PC-9 (cell line): Measurements from ENCODE around the gene SEMA6B. TPM values are rescaled to one million over a fixed set of nuclear protein-coding genes. Genes with fewer than 3 reads are reported as not detected.
"Not testable (repeated sequence)": the region's sequence is repeated elsewhere in the genome, so short reads cannot be mapped to it uniquely, and the experiment has no call there.

Source experiments
- BruUV-seq: library from RNA; stranded (reverse); fragments of 400-500 nt; replicated peaks from 2 replicates; lab custom pipeline; 2021; lab: Mats Ljungman, UMichigan
- CTCF ChIA-PET: fragments of 300-600 bp; sonication (Branson Sonifier 250); formaldehyde crosslinking; loops from one replicate; lab custom pipeline; 2022; ENCODE audit warnings: antibody characterized with exemption; lab: Charles Lee
- POLR2A ChIA-PET: fragments of 300-600 bp; sonication (Branson Sonifier 250); formaldehyde crosslinking; loops from one replicate; lab custom pipeline; 2022; ENCODE audit warnings: antibody characterized with exemption; ENCODE audit not compliant: unreplicated experiment; lab: Charles Lee
- DNase-seq, 2 experiments: peaks; one replicate each; pipeline versions ENCODE4 v3.0.0 to v3.0.0-alpha.2; 2015 to 2022; ENCODE audit warnings: mixed read lengths in 1 of 2
- H2AFZ ChIP-seq: fragments of 200-600 bp; sonication (generic); 2 replicates; pipeline ENCODE4 v1.8.1; 2017; ENCODE audit warnings: antibody characterized with exemption
- H3F3A ChIP-seq: fragments of 200-600 bp; sonication (generic); 2 replicates; pipeline ENCODE4 v1.8.1; 2017; ENCODE audit warnings: antibody characterized with exemption, mild to moderate bottlenecking, low read depth; ENCODE audit not compliant: insufficient read depth
- H3K27ac ChIP-seq: fragments of 200-600 bp; sonication (generic); 2 replicates; pipeline ENCODE4 v1.6.1; 2016; ENCODE audit warnings: mixed run types
- H3K27me3 ChIP-seq: fragments of 200-600 bp; sonication (generic); 2 replicates; pipeline ENCODE4 v1.6.1; 2016; ENCODE audit warnings: low read depth, mixed run types; ENCODE audit not compliant: insufficient read depth
- H3K36me3 ChIP-seq: fragments of 200-600 bp; sonication (generic); 2 replicates; pipeline ENCODE4 v1.6.1; 2016; ENCODE audit warnings: low read depth, mixed run types
- H3K4me1 ChIP-seq: fragments of 200-600 bp; sonication (generic); replicated peaks from 2 replicates; pipeline ENCODE4 v1.6.1; 2016; ENCODE audit warnings: mixed run types; ENCODE audit not compliant: insufficient read depth
- H3K4me2 ChIP-seq: fragments of 200-600 bp; sonication (generic); 2 replicates; pipeline ENCODE4 v1.6.1; 2017; ENCODE audit warnings: mixed run types
- H3K4me3 ChIP-seq: fragments of 200-600 bp; sonication (generic); 2 replicates; pipeline ENCODE4 v1.6.1; 2016; ENCODE audit warnings: mixed run types
- H3K79me2 ChIP-seq: fragments of 200-600 bp; sonication (generic); 2 replicates; pipeline ENCODE4 v1.6.1; 2017; ENCODE audit warnings: low read depth, mixed run types
- H3K9me2 ChIP-seq: fragments of 200-600 bp; sonication (generic); 2 replicates; pipeline ENCODE4 v1.8.1; 2017; ENCODE audit warnings: mild to moderate bottlenecking; ENCODE audit not compliant: insufficient read depth
- H3K9me3 ChIP-seq: fragments of 200-600 bp; sonication (generic); 2 replicates; pipeline ENCODE4 v1.8.1; 2016; ENCODE audit warnings: low read depth; ENCODE audit not compliant: insufficient read depth
- H4K20me1 ChIP-seq: fragments of 200-600 bp; sonication (generic); 2 replicates; pipeline ENCODE4 v1.8.1; 2017; ENCODE audit not compliant: insufficient read depth
- EZH2 ChIP-seq: fragments of 200-600 bp; sonication (generic); IDR thresholded peaks from 2 replicates; pipeline ENCODE4 v1.8.0; 2017; ENCODE audit warnings: antibody characterized with exemption, low read depth
- intact Hi-C: fragments of 100-400 bp; cut with micrococcal nuclease; formaldehyde crosslinking; loops from one replicate; pipeline ENCODE4 v1.10.0; 2022; ENCODE audit not compliant: unreplicated experiment
- total RNA-seq: library from RNA; stranded (reverse); gene quantifications from 2 replicates; pipeline ENCODE4 v1.2.3, GENCODE V29; 2021
- TF ChIP-seq, protein P1 (sequence below): fragments of 200-600 bp; sonication (generic); conservative IDR thresholded peaks from 2 replicates; pipeline ENCODE4 v1.6.1; 2017; ENCODE audit warnings: mixed run types, antibody characterized with exemption, mild to moderate bottlenecking, moderate library complexity

The SEMA6B gene
- total RNA-seq, 1 experiment from 2014 or later, result 3.3 TPM

DNA sequence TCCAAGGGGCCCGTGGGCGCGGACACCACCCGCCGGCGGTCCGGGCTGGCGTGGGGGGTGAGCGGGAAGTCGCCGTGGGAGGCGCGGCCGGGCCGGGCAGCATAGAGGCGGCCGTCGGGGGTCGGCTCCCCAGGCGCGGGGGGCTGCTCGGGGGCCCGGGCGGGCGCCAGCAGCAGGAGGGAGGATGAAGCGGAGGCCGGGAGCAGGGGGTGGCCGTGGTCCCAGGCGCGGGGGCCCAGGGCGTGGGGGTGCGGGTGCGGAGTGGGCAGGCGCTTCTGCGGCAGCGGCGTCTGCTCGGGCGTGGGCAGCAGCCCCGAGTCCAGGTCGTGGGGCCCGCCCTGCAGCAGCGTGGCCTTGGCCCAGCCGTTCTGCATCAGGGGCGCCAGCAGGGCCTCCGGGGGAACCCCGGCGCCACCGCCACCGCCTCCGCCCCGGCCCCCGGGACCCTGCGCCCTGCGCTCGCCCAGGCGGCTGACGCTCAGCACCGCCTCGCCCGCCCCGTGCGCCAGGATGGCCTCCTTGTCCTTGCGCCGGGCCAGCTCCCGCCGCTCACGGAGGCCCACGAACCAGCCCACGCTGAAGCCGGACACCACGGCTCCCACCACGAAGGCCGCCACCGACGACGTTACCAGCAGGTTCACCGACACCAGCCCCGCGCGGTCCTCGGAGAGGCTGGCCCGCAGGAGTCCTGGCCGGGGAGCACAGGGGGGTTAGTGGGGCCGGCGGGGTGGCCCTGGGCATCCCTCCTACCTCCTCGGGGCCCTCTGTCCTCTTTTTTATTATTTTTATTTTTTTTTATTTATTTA, 15.4 kb downstream of the SEMA6B start:
- Histone ChIP-seq H3K27me3 (no peaks in the 10 kb centered on the region), H3F3A (peaks cover 10% of the 10 kb centered on the region; the same call in 1 of the 2 replicates), H3K36me3 (no peaks in the 10 kb centered on the region), H3K79me2 (no peaks in the 10 kb centered on the region), H3K4me3 (no peak overlapping the region), H3K4me1 (no peaks in the 10 kb centered on the region), H2AFZ (no peak overlapping the region), H4K20me1 (no peaks in the 10 kb centered on the region), H3K9me3 (no peaks in the 10 kb centered on the region), H3K27ac (no peak overlapping the region), H3K9me2 (no peaks in the 10 kb centered on the region), H3K4me2 (no peak overlapping the region)
- TF ChIP-seq EZH2, result no peak
- TF ChIP-seq, protein P1, sequence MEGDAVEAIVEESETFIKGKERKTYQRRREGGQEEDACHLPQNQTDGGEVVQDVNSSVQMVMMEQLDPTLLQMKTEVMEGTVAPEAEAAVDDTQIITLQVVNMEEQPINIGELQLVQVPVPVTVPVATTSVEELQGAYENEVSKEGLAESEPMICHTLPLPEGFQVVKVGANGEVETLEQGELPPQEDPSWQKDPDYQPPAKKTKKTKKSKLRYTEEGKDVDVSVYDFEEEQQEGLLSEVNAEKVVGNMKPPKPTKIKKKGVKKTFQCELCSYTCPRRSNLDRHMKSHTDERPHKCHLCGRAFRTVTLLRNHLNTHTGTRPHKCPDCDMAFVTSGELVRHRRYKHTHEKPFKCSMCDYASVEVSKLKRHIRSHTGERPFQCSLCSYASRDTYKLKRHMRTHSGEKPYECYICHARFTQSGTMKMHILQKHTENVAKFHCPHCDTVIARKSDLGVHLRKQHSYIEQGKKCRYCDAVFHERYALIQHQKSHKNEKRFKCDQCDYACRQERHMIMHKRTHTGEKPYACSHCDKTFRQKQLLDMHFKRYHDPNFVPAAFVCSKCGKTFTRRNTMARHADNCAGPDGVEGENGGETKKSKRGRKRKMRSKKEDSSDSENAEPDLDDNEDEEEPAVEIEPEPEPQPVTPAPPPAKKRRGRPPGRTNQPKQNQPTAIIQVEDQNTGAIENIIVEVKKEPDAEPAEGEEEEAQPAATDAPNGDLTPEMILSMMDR, result no peak
- CTCF ChIA-PET, result no interaction called here
- intact Hi-C loops, result no loop called here
- POLR2A ChIA-PET, result no interaction called here
- no TSS peak for BruUV-seq
- DNase-seq, result no peak

DNA sequence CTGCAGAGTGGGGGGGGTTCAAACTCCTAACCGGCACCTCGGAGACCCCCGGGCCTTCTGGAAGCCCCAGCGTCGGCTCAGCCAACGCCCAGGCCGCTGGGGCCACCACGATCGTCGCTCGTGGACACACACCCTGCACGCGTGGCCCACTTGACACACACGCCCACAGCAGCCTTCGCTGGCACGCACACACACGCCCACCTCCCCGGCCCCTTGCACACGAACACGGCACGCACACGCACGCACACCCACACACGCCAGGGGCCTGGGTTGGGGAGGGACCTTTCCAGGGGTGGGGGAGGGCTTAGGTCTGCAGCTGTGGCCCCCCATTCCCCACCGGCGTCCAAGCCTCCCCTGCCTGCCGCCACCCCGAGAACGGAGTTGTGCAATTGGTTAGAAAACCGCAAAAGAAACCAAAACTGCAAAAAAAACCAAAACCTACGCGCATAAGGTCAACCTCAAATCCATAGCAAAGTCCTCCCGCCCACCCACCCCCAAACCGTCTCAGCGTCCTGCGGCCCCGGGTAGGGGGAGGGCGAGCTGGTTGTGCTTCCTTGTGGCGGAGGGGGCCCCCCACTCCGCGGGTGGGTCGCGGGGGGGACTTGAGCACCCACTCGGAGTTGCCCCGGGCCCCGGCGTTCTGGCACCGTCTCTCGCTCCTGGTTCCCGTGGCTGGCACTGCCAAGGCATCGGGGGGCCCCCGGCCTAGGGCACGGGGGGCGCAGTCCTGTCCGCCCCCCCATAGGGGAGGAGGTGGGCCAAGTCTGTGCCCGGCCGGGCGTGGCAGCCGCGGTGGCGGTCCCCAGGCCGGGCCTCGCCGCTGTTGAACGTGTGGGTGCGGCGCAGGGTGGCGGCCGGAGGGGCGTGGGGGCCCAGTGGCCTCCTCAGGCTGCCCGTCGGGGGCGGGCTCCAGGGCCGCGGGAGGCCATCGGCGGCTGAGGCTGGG, 16.3 kb downstream of the SEMA6B start:
- H3F3A ChIP-seq, result peaks cover 10% of the 10 kb centered on the region; the same call in 1 of the 2 replicates
- ChIA-PET POLR2A (no interaction called here), CTCF (no interaction called here)
- H3K4me3 ChIP-seq, result no peak overlapping the region
- no peaks in the 10 kb centered on the region for H3K79me2 ChIP-seq
- DNase-seq, result no peak
- no peaks in the 10 kb centered on the region for H3K4me1 ChIP-seq
- H3K9me3 ChIP-seq, result no peaks in the 10 kb centered on the region
- no peaks in the 10 kb centered on the region for H3K36me3 ChIP-seq
- intact Hi-C loops, result no loop called here
- no peak overlapping the region for H2AFZ ChIP-seq
- H3K9me2 ChIP-seq, result no peaks in the 10 kb centered on the region
- H3K4me2 ChIP-seq, result no peak overlapping the region
- no peak for TF ChIP-seq EZH2
- TF ChIP-seq, protein P1, result no peak
- H4K20me1 ChIP-seq, result no peaks in the 10 kb centered on the region
- BruUV-seq, result no TSS peak
- no peaks in the 10 kb centered on the region for H3K27me3 ChIP-seq
- H3K27ac ChIP-seq, result no peak overlapping the region

DNA sequence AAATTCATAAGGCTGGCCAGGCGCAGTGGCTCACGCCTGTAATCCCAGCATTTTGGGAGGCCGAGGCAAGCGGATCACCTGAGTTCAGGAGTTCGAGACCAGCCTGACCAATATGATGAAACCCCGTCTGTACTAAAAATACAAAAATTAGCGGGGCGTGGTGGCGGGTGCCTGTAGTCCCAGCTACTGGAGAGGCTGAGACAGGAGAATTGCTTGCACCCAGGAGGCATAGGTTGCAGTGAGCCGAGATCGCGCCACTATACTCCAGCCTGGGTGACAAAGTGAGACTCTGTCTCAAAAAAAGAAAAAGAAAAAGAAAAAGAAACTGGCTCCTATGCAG, 17.7 kb downstream of the SEMA6B start:
- H3K9me3 ChIP-seq, DNase-seq, H2AFZ ChIP-seq, H3K27me3 ChIP-seq, H3K4me2 ChIP-seq, intact Hi-C loops, H3K9me2 ChIP-seq, H3K36me3 ChIP-seq, POLR2A ChIA-PET, BruUV-seq, CTCF ChIA-PET, H3K4me3 ChIP-seq, H3K4me1 ChIP-seq, H3K27ac ChIP-seq, H4K20me1 ChIP-seq, H3F3A ChIP-seq, H3K79me2 ChIP-seq: not testable (repeated sequence)
